HG03066 (cell line): ENCODE data around the gene PDE4D.

Experiments used
- ATAC-seq: cut with Tn5 transposase; IDR thresholded peaks from one replicate; pipeline ENCODE4 v1.9.1; 2021; ENCODE audit warnings: low read depth; ENCODE audit not compliant: unreplicated experiment

Gene PDE4D

DNA sequence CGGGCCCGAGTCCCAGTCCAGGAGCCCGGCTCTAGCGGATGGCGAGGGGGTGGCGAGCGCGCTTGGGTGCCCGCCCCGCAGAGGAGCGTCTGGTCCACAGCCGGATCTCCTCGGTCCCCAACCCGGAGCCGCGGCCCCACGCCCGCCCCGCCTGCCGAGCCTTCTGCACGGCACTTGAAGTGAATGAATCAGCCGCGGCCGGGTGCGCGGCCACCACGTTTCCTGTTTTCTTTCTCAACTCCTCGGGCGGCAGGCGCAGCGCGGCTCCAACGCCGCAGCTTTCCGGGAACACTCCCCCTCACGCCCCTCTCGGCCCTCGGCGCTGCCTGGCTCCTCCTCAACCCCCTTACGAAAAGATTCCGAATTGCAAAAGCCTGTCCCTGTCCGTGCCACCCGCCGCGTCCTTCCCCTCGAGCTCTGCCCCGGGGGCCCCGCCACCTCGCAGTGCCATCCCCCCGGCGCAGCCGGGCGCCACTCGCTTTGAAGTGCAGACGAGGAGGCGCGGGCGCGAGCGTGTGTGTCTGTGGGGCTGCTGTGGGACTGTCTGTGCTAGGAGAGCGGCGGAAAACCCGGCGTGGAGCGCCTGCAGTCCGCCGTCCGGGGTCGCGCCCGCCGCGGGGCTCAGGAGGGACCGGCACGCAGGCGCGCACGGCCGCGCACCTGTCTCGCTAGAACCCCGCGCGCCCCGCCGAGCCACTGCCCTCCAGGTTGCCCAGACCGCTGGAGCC is 854.1 kb downstream of the PDE4D start:
- ATAC-seq: peak; percentile 66

DNA sequence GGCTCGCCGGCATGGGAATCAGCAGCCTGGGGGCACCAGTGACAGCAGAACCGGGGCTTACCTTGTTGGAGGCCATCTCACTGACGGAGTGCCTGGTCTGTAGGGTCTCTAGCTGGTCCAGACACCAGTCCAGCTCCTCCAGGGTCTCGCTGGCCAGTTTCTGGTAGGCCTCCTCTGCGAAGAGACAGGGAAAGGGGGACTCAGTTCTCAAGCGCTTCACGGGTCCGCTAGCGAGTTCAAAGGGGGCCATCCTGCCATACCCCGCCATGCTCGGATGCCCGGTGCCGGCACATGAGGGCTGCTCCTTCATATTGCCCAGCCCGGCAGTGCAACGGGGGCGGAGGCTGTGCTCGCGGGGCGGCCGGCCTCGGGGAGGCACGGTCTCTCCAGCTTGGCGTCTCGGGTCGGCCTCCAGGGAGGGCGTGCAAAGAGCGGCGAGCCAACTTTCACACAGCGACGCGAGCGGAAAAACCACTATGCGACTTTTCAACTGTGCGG is 854.7 kb downstream of the PDE4D start:
- no peak for ATAC-seq

DNA sequence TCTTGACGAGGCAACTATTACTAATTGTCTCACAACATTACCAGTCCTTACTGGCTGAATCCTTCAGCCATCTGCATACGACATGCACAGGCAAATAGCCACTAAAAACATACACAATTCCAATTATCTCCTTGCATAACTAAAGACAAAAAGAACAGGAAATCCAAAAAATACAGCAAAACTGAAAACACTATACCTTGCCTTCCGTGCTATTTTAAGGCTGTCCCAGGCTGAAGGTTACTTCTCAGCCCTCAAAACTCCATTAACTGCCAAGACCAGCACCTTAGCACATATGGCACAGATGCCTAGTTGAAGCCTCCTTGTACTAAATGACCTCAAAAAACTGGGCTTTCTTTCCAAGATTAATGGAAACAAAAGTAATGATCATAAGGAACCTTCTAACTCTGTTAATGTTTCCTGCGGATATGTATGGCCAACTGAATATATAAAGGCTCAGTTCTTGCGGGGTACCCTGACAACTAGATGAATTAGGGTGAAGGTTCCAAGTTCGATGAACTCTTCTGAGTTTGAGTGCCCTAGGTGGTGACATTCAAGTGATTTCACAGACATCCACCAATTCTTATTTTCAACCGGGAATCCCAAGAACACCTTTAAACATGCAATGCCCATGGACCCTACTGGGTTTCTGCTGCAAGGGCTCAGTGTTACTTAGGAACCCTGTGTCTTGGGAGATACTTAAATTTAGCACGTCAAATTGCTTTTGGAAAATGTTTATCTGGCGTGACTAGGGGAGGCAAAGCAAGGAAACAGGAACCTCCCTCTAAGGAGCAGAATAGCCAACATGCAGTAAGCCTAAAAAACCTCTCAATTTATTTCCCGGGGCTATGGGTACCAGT is 855.4 kb downstream of the PDE4D start:
- no peak for ATAC-seq

DNA sequence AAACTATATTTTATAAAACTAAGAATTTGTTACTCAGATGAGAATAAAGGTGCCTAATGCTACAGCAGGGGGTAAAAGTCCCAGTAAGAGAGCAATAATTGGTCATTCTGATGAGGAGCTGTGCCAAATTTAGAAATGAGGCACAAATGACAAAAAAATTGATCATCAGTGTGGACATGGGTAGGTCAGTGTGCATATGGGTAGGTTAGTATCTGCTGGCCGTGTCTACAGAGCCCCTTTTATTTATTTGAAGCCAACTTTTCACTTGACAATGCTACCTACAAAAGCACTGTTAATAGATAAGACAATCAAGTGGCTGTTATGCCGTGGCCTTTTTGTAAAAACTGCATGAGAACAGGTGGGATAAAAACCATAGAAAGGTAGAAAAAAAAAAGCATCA is 856.1 kb downstream of the PDE4D start:
- no peak for ATAC-seq

DNA sequence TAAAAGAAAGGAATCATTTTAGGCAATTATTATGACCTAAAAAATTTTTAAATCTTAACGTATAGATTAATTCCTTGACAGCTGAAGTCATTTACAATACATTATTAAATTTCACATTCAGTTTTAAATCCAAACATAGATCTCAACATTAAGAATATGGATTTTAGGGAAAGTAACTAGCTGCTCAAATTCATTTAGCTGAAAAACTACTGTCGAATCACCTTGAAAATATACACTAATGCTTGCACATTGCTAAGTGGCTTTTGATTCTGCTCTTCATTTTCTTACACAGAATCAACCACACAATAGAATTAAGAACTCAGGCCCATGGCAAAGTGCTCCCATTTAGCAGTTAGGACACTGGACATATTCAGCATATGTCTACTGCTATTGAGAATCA is 856.5 kb downstream of the PDE4D start:
- no peak for ATAC-seq

DNA sequence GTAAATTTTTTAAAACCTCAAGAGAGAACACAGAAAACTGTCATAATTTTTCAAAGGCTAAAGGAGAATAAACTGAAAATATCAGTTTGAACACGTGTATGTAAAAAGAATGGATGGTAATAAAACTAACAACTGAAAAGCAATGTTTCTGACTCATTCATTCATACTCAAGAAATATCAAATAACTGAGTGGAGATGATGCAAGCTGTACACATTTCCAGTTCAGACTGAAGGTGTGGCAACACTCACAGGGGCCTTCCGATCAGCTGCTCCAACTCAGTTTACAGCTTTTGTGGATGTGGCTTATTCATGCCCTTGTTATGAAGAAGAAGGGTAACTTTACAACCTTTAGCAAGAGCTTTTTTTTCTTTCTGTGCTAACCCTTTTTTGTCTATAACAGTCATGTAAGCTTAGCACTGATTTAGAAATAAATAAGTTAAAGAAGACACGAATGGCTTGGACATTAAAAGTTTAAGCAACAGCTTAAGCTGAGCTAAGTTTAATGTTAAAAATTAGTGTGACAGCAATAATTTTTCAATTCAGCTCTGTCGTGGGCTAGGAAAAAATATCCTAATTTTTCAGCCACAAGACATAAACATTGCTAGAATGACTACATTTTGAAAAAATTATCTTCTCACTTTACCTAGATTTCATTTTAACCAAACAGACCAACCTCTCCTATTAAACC is 857.1 kb downstream of the PDE4D start:
- ATAC-seq: no peak

DNA sequence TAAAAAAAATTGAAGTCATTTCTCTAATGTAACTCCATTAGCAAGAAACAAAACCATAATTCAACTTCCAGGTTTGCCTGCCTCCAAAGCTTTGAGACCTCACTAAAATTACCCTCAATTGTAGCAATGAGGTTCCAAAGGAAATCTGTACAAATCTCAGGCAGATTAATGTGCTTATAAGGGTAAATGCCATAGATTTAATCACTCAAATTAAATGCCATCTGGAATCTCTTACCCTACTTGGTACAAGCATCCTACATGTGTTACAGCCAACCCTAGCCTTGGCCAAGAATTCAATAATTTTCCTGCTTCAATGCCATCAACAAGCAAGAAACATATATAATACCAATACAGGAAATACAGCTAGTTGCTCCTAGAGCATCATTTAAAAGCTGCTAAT is 857.8 kb downstream of the PDE4D start:
- ATAC-seq: no peak

DNA sequence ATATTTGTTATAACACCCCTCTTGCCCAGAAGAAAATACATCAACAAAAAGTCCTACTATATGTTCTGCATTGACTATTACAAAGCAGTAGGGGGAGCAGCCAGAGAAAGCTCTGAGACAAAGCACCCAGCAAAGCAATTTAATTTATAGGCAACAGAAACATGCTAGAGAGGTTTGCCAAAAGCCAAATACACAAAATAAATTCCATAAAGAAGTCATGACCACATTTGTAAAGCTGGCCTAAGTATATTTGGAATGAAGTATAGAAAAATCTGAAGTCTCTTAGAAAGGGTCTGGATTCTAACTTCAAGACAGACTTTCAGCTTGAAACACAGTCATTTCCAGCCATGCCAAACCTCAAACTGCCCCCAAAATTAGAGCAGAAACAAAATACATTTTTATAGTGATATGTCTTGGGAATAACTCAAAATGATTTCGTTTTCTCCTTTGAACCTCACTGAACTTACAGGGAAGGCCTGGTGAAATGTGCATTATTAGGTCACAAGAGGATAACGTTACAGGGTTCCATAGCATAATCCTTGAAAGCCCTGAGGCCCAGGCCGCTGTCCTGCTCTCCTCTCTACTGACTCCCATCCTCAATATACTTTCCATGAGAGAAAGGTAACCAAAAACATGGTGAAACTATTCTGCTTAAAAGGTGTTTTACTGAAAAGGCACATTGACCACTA is 858.9 kb downstream of the PDE4D start:
- ATAC-seq: no peak

DNA sequence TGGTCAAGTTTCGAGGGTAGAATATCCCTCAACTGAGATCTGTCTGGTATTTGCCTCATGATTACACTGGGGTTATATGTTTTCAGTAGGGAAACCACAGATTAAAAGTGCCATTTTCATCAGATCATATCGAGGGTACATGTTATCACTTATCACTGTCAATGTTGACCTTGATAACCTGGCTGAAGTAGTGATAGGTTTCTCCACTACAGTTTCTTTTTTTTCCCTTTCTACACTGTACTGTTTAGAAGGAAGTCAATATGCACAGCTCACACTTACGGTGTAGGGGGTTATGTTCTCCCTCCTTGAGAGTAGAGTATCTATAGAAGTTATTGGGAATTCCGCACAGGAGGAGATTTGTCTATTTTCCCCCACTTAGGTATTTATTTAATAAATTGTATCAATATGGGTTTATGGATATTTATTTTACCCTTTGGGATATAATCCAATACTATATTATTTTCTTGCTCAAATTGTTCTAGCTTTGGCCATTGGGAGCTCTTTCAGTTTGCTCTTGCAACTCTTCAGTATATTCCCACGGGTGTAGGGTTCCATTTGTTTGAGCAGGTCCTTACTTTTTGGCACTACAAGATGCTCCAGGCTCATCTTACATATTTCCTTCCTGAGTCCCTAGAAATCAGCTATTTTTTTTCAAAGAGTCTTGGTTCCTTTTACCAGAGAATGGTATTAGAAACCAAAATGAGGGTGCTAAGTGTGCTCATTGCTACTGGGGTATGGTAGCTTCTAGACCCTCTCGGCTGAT is 866.2 kb downstream of the PDE4D start:
- ATAC-seq: no peak

DNA sequence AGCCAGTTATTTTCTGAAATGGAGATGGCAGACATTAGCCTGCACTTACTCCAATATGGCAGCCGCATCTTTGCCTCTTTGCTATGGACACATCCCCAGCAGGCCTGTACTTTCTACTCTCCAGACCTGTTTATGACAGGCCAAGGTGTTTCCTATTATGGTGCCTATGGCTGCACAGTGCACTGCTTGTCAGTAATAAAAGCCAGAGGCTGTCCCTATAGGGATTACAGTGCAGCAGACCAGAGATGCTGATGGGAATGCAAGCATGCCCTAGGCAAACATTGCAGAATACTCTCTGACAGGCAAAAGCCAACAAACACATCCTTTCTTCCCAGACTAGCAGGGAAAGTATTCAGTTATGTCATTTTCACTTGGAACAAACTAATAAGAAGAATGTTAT is 867.8 kb downstream of the PDE4D start:
- ATAC-seq: no peak

DNA sequence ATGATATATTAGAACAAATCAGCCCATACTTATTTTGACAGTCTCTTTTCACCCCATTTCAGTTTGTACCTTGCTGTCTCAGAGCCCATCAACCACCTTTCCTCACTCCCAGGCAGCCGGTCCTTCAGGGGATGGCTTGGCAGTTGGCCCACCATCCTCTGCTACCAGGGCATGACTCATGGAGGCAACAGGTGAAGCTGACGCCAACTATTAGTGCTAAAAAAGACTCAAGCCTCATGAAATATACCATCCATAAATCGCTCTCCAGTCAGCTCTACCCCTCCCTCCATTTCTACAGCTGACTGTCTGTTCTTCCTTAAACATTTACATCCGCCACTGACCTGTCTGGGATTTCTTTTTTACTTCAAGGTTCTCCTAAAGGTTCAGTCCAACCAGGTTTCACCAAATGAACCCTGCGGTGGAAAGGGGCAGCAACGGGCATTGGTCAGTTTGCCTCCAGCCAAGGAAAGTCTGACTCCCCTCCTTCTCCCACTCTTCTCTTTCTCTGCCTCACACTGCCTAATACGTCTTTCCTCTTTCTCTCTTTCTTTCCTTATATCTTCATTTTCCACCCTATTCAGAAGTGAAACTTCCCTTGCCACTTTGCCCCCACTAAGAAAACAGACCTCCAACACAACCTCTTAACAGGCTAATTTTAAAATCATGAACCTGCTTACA is 871.5 kb downstream of the PDE4D start:
- no peak for ATAC-seq

DNA sequence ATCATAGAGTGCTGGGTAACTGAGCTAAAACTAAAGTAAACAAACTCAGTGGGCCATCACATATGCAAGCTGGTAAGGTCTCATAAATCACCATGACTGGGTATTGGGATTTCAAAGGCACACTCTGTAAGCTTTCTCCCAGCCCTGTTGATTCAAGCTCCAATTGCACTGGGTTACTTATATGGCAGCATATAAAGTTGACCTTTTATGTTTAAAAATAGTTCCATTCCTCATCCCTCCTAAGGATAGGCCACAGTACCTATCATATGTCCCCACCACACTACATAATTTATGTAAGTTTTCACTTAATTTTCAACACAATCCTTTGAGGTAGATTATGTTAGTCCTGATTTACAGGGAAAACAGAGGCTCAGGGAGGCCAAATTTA is 872.2 kb downstream of the PDE4D start:
- no peak for ATAC-seq

DNA sequence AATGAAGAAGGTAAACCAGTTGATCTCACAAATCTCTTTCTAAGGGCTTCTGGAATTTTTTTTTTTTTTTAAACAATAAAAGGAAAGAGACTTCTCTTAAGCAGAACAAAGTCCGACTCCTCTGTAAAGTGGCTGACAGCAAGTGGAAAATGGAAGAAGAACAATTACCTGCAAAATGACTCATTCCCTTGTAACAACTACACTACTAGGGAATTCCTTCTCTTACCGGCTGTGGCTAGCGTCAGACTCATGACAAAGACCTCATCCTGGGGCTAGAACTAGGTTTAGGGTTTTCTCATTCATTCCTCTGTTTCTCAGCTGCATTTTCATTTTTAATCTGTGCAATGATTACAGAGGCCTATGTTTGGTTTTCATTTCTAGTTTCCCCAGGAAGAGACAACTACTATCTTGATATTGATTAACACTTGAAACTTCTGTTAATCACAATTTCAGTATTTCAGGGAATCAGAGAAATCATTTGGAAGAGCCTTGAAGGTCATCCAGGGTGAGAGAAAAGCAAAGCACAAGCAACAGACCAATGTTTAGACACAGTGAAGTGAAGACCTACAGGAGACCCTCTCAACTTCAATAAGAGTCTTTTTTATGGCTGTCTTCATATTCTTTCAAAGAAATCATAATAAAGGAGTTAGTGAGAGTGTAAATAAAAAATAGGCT is 872.8 kb downstream of the PDE4D start:
- no peak for ATAC-seq

DNA sequence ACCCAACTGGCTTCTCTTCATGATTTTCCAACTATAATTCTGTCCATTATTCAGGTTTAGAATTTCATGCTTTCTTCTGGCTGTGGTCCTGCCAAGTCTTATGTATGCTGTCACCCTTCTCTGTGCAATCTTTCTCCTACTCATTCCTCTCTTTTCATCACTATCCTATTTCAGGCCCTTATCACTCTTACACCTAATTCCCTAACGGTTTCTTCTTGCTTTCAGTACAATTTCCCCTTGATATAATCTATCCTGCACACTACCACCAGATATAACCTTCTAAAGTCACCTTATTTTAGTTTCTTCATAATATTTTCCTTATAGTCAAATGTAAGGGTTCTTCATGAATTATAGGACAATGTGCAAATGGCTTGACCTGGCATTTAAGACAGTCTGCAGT is 874.4 kb downstream of the PDE4D start:
- ATAC-seq: no peak

DNA sequence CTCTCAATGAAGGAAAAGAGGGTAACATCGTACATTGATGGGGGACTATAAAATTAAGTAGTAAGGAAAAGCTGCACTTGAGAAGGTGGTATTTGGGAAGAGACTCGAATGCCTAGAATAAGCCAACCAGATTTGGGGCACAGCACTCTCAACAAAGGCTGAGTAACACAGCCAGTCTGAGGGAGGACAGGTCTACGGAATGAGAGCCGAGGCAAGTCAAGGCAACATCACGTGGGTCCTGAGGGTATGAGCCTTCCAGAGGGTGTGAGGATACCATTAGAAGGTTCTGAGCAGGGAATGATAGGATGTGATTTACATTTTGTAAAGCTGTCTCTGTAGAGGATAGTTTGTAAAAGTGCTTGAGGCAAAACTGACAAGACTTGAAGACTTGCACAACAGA is 876.6 kb downstream of the PDE4D start:
- no peak for ATAC-seq

DNA sequence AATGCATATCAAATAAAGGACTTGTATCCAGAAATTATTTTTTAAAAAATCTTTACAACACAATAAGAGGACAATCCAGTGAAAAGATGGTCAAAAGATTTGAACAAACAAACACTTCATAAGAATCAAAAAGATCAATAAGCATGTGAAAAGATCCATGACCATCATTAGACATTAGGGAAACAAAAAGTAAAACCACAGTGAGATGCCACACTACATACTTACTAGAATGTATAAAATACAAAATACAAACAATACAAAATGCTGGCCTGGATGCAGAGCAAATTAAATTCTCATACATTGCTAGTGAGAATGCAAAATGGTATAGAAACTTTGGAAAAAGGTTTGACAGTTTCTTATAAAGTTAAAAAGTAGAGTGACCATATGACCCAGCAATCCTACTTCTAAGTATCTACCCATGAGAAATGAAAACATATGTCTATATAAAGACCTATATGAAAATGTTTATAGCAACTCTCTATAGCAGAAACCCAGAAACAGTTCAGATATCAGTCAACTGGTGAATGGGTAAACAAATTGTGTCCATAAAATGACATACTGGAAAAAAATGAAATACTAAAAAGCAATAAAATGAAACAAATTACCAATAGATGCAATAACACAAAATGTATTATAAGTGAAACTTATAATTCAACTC is 884.6 kb downstream of the PDE4D start:
- ATAC-seq: no peak

DNA sequence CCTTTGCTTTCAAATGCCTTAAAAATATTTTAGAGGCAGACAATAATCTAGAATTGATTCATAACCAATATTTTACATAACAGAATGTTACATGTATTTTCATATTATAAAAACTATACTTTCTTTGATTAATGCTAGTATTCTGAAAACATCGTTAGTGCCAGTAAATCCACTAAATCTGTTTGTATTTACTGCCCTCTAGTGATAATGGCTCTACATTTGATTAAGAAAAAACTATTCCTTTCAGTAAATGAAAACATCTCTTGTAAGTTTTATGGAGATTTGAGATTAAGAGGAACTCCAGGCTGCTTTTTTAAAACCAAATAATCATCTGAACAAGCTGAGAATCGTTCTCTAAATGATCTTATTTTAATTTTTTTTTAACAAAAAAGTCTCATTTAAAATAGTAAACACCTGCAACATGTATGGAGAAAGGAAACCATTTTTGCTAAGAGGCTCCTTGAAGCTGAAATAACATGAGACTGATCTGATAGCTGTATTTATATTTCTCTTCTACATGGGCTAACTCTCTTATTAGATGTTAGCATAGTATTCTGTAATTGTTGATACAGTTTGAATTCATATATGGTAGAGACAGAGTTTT is 886.0 kb downstream of the PDE4D start:
- ATAC-seq: no peak
